ENCODE results near the gene GRIK4. TPM values are rescaled to one million over a fixed set of nuclear protein-coding genes. Genes with fewer than 3 reads are reported as not detected.

The GRIK4 gene
- total RNA-seq, 1 donor from 2014 or later: 0.36 TPM

- Histone ChIP-seq H3K9ac (no peak overlapping the region), H2AFZ (replicated peaks) (no peak overlapping the region), H3K36me3 (no peaks in the 10 kb centered on the region), H3K27me3 (no peaks in the 10 kb centered on the region), H3K4me3 (no peak overlapping the region), H3K4me1 (no peaks in the 10 kb centered on the region), H3F3A (ENCODE audit: low read depth) (no peaks in the 10 kb centered on the region), H3K4me2 (no peak overlapping the region), H4K20me1 (ENCODE audit: low read depth) (no peaks in the 10 kb centered on the region), H3K79me2 (ENCODE audit: low read depth) (no peaks in the 10 kb centered on the region), H3K27ac (no peak overlapping the region), H3K9me3 (ENCODE audit: low read depth) (no peaks in the 10 kb centered on the region)
- DNase-seq (ENCODE audit: low spot score): peak; percentile 36
- Mint-ChIP-seq H3K27me3 (ENCODE audit: insufficient read depth, low read depth) (peaks cover 4% of the 10 kb centered on the region), H3K4me1 (peaks cover 12% of the 10 kb centered on the region), H3K36me3 (no peaks in the 10 kb centered on the region), H3K4me3 (no peak overlapping the region), H3K27ac (no peak overlapping the region), H3K9me3 (no peaks in the 10 kb centered on the region)
- TF ChIP-seq, protein P1, sequence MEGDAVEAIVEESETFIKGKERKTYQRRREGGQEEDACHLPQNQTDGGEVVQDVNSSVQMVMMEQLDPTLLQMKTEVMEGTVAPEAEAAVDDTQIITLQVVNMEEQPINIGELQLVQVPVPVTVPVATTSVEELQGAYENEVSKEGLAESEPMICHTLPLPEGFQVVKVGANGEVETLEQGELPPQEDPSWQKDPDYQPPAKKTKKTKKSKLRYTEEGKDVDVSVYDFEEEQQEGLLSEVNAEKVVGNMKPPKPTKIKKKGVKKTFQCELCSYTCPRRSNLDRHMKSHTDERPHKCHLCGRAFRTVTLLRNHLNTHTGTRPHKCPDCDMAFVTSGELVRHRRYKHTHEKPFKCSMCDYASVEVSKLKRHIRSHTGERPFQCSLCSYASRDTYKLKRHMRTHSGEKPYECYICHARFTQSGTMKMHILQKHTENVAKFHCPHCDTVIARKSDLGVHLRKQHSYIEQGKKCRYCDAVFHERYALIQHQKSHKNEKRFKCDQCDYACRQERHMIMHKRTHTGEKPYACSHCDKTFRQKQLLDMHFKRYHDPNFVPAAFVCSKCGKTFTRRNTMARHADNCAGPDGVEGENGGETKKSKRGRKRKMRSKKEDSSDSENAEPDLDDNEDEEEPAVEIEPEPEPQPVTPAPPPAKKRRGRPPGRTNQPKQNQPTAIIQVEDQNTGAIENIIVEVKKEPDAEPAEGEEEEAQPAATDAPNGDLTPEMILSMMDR (IDR thresholded peaks at IDR 0.05): peak; percentile 32
- TF ChIP-seq EZH2 (IDR thresholded peaks at IDR 0.05): no peak
- TF ChIP-seq EZH2phosphoT487 (IDR thresholded peaks at IDR 0.05): no peak
Measured at GRCh38 chr11:120815319-120816100, 304.0 kb downstream of the GRIK4 start.

DNA sequence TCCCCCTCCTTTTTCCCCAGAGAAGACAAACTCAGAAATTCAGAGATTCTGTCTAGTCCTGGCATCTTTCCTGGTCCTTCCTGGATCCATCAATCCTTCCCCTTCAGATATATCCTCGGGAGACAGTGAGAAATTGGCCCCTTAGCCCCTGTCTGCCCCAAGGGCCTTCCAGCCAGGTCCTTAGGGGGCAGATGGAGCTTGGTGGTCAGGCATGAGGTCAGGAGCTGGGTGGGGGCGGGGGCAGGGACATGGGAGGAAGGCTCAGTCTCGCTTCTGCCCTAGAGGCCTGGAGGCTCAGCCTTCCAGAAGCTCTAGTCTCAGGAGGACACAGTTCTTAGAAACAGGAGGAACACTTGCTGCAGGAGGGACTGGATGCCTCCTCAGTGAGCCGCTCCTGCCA, 304.6 kb downstream of the GRIK4 start:
- Mint-ChIP-seq H3K36me3 (no peaks in the 10 kb centered on the region), H3K27me3 (ENCODE audit: insufficient read depth, low read depth) (peaks cover 4% of the 10 kb centered on the region), H3K27ac (no peak overlapping the region), H3K9me3 (no peaks in the 10 kb centered on the region), H3K4me1 (peaks cover 12% of the 10 kb centered on the region), H3K4me3 (no peak overlapping the region)
- Histone ChIP-seq H3K4me3 (no peak overlapping the region), H3K9ac (no peak overlapping the region), H3K4me2 (no peak overlapping the region), H3K4me1 (no peaks in the 10 kb centered on the region), H2AFZ (replicated peaks) (no peak overlapping the region), H3K9me3 (ENCODE audit: low read depth) (no peaks in the 10 kb centered on the region), H3K36me3 (no peaks in the 10 kb centered on the region), H3K27me3 (no peaks in the 10 kb centered on the region), H4K20me1 (ENCODE audit: low read depth) (no peaks in the 10 kb centered on the region), H3F3A (ENCODE audit: low read depth) (no peaks in the 10 kb centered on the region), H3K79me2 (ENCODE audit: low read depth) (no peaks in the 10 kb centered on the region), H3K27ac (no peak overlapping the region)
- TF ChIP-seq, protein P1 (IDR thresholded peaks at IDR 0.05): no peak
- TF ChIP-seq EZH2phosphoT487 (IDR thresholded peaks at IDR 0.05) (no peak), EZH2 (IDR thresholded peaks at IDR 0.05) (no peak)
- DNase-seq (ENCODE audit: low spot score): no peak

DNA sequence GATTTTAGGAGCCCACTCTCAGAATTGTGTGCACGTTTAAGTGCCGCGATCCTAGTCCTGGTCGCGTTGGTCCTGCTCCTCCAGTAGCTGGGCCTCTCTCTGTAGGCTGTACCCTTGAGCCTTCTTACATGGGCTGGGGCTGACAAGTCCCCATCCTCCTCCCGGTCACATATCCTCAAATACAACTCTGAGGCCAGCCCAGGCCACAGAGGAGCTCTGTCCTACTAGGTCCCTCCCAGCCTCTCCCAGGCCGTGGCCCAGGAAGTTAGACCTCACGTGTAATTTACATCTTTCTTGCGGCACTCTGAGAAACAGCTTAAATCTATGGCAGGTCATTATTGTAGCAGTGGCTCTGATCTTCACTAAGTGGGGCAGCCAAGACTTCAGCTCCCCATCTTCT, 305.2 kb downstream of the GRIK4 start:
- Histone ChIP-seq H3K9me3 (ENCODE audit: low read depth) (no peaks in the 10 kb centered on the region), H3K9ac (no peak overlapping the region), H3K4me3 (no peak overlapping the region), H3K36me3 (no peaks in the 10 kb centered on the region), H3F3A (ENCODE audit: low read depth) (no peaks in the 10 kb centered on the region), H3K27me3 (no peaks in the 10 kb centered on the region), H3K27ac (no peak overlapping the region), H3K4me1 (no peaks in the 10 kb centered on the region), H3K79me2 (ENCODE audit: low read depth) (no peaks in the 10 kb centered on the region), H2AFZ (replicated peaks) (no peak overlapping the region), H4K20me1 (ENCODE audit: low read depth) (no peaks in the 10 kb centered on the region), H3K4me2 (no peak overlapping the region)
- Mint-ChIP-seq H3K4me1 (peaks cover 12% of the 10 kb centered on the region), H3K9me3 (no peaks in the 10 kb centered on the region), H3K27me3 (ENCODE audit: insufficient read depth, low read depth) (peaks cover 4% of the 10 kb centered on the region), H3K36me3 (no peaks in the 10 kb centered on the region), H3K4me3 (no peak overlapping the region), H3K27ac (peak overlapping the region; percentile 43)
- no peak for DNase-seq (ENCODE audit: low spot score)
- TF ChIP-seq EZH2 (IDR thresholded peaks at IDR 0.05) (no peak), EZH2phosphoT487 (IDR thresholded peaks at IDR 0.05) (no peak)
- TF ChIP-seq, protein P1 (IDR thresholded peaks at IDR 0.05): no peak
